Effector memory CD4-positive, alpha-beta T cell (primary cell): Measurements from ENCODE around the gene PLXDC2.

Experiments used
- DNase-seq, 3 donors: peaks; one replicate each; pipeline ENCODE4 v3.0.0-alpha.2; 2020
- H3K27ac ChIP-seq: 2 replicates; pipeline ENCODE4 v1.7.0; 2013; ENCODE audit warnings: mild to moderate bottlenecking, low read length, moderate library complexity; ENCODE audit not compliant: insufficient read depth, poor library complexity, severe bottlenecking
- H3K27me3 ChIP-seq: replicated peaks from 2 replicates; pipeline ENCODE4 v1.7.0; 2013; ENCODE audit warnings: mild to moderate bottlenecking, low read length; ENCODE audit not compliant: insufficient read depth, control insufficient read depth, poor library complexity, severe bottlenecking
- H3K36me3 ChIP-seq: 2 replicates; pipeline ENCODE4 v1.7.0; 2013; ENCODE audit warnings: mild to moderate bottlenecking, low read length, moderate library complexity; ENCODE audit not compliant: control insufficient read depth, insufficient read depth
- H3K4me1 ChIP-seq: 2 replicates; pipeline ENCODE4 v1.7.0; 2013; ENCODE audit warnings: low read length, mild to moderate bottlenecking; ENCODE audit not compliant: control insufficient read depth, insufficient read depth, poor library complexity, severe bottlenecking
- H3K4me3 ChIP-seq: 2 replicates; pipeline ENCODE4 v1.7.0; 2013; ENCODE audit warnings: low read length, low read depth, mild to moderate bottlenecking; ENCODE audit not compliant: insufficient read depth, poor library complexity, severe bottlenecking
- H3K9me3 ChIP-seq: 2 replicates; pipeline ENCODE4 v1.7.0; 2013; ENCODE audit warnings: mild to moderate bottlenecking, low read length, moderate library complexity; ENCODE audit not compliant: control insufficient read depth

The PLXDC2 gene

DNA sequence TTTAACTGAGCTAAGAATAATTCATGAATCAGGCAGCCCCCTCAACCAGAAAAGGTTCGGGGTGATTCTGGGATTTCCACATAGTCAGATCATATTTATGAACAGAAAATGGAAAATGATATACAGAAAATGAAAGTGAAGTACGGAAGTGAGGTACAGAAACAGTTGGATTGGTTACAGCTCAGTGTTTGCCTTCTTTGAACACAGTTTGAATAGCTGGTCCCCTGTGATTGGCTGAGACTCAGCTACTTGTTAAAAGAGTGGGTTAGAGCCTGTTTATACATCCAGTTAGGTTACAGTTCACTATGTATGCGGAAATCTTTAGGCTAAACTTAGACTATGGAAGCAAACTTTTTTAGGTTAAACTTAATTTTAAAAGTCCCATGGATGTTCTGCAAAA, 511.7 kb downstream of the PLXDC2 start:
- H3K27ac ChIP-seq = no peak overlapping the region
- no peak for DNase-seq
- no peaks in the 10 kb centered on the region for H3K36me3 ChIP-seq
- no peaks in the 10 kb centered on the region for H3K27me3 ChIP-seq
- no peak overlapping the region for H3K4me3 ChIP-seq
- no peaks in the 10 kb centered on the region for H3K9me3 ChIP-seq
- H3K4me1 ChIP-seq = no peaks in the 10 kb centered on the region

DNA sequence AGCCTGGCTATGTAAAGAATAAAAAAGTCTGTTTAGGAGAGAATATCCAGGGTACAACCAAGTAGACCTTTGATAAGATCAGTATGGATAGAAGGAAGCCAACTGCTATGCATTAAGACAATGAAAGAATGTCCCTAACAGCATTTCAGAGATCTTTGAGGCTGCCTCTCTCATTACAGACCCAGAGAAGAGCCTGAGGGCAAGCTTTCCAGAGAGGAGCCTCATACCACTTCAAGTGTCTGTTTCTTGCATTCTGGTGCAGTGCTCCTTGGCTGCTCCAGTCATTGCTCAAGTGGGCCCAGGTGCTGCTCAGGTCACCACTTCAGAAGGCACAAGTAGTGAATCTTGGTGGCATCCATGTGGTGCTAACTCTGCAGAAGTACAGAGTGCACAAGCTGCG, 514.0 kb downstream of the PLXDC2 start:
- no peak for DNase-seq
- H3K9me3 ChIP-seq = no peaks in the 10 kb centered on the region
- H3K4me1 ChIP-seq = no peaks in the 10 kb centered on the region
- H3K27me3 ChIP-seq = no peaks in the 10 kb centered on the region
- no peak overlapping the region for H3K4me3 ChIP-seq
- H3K27ac ChIP-seq = no peak overlapping the region
- no peaks in the 10 kb centered on the region for H3K36me3 ChIP-seq

DNA sequence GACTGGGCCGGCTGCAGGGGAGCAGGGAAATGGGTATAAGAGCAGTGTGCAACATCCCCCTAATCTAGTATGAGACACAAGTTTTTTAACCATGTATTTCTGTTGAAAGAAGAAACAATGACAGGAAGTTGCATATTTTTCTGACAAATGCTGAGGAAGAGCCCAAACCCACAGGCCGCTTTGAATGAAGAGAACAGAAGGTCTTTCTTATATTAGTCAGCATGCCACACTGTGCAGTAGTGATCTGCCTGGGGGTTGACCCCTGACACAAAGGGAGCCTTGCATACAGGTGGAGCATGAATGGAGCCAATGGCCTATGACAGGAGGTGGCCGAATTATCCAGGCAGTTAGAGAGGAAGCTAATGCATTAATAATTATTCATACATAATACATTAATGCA, 518.3 kb downstream of the PLXDC2 start:
- Histone ChIP-seq H3K27me3 (no peaks in the 10 kb centered on the region), H3K9me3 (no peaks in the 10 kb centered on the region), H3K4me3 (no peak overlapping the region), H3K36me3 (no peaks in the 10 kb centered on the region), H3K27ac (no peak overlapping the region), H3K4me1 (no peaks in the 10 kb centered on the region)
- DNase-seq = no peak
